ENCODE data around the gene UBE2F. TPM values are rescaled to one million over a fixed set of nuclear protein-coding genes. Genes with fewer than 3 reads are reported as not detected.

Gene UBE2F
- total and polyA plus RNA-seq, 2 of the 13 experiments (the other 11 are each of a cell fraction or from before 2014, with no cell fraction given), result 35.4 to 73.1 TPM

- TF ChIP-seq FOXK1 (CRISPR knock-in tag; IDR thresholded peaks at IDR 0.05; ENCODE audit: borderline replicate concordance, low read depth) (peak; percentile 75; the same call in 1 of the 2 replicates), PREB (CRISPR knock-in tag; IDR thresholded peaks at IDR 0.05) (0 out of 2 replicates have a peak, but pooled peaks have one; percentile 46), MED1 (CRISPR knock-in tag; IDR thresholded peaks at IDR 0.05) (no peak), FOXK2 (IDR thresholded peaks at IDR 0.05) (no peak), ZNF7 (CRISPR knock-in tag; IDR thresholded peaks at IDR 0.05) (no peak), DNMT3B (CRISPR knock-in tag; conservative IDR thresholded peaks at IDR 0.05) (no peak), RAD21 (CRISPR knock-in tag; IDR thresholded peaks at IDR 0.05) (no peak), ZNF280D (CRISPR knock-in tag; IDR thresholded peaks at IDR 0.05) (no peak), IRF2 (CRISPR knock-in tag; IDR thresholded peaks at IDR 0.05) (no peak), ZSCAN22 (CRISPR knock-in tag; IDR thresholded peaks at IDR 0.05) (peak; percentile 94), ZNF224 (CRISPR knock-in tag; IDR thresholded peaks at IDR 0.05) (no peak), PRDM15 (CRISPR knock-in tag; IDR thresholded peaks at IDR 0.05) (no peak), JARID2 (CRISPR knock-in tag; IDR thresholded peaks at IDR 0.05; ENCODE audit: insufficient replicate concordance) (no peak), RXRB (CRISPR knock-in tag; IDR thresholded peaks at IDR 0.05; ENCODE audit: borderline replicate concordance) (peak; percentile 63), RARA (CRISPR knock-in tag; IDR thresholded peaks at IDR 0.05) (peak; percentile 98), PTBP1 (IDR thresholded peaks at IDR 0.05; ENCODE audit: low read depth, low read length, poor library complexity, severe bottlenecking) (no peak), RXRA (CRISPR knock-in tag; IDR thresholded peaks at IDR 0.05) (peak; percentile 78), NCOR1 (IDR thresholded peaks at IDR 0.05; ENCODE audit: borderline replicate concordance, low read length) (peak; percentile 28; the same call in 1 of the 2 replicates), AHR (CRISPR knock-in tag; IDR thresholded peaks at IDR 0.05) (no peak), TGIF2 (CRISPR knock-in tag; IDR thresholded peaks at IDR 0.05) (no peak)
Observed at GRCh38 chr2:237961637-237962036, 5.2 kb upstream of the UBE2F start (continued).
